ENCODE measurements around the gene B3GNT4.

Gene B3GNT4

DNA sequence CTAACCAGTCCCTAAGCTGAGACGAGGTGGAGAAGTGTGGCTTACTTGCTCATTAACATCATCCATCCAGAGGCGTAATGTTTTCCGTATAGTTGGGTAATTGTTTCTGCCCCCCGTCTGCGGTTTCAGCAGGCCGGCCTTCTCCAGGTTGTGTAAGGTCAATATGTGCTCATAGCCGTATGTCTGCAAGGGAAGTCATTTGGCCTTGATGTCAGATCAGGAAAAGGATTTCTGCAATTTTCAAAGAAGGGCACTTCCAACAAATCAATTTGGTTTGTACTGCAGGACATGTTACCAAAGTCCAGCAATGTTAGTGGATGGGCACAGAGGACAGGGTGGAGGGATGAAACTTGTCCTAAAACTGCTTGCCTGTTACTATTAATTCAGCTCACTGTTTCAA is 32.2 kb downstream of the B3GNT4 start:
- H4K20me1 ChIP-seq (ENCODE audit: insufficient read depth), result no peaks in the 10 kb centered on the region
- no peak overlapping the region for H3K27ac ChIP-seq
- H2AFZ ChIP-seq (ENCODE audit: low read depth), result no peak overlapping the region
- H3K4me1 ChIP-seq (ENCODE audit: low read depth, poor library complexity, severe bottlenecking), result peaks cover 6% of the 10 kb centered on the region
- no peaks in the 10 kb centered on the region for H3K36me3 ChIP-seq (ENCODE audit: insufficient read depth)
- no peaks in the 10 kb centered on the region for H3K79me2 ChIP-seq (ENCODE audit: insufficient read depth, low read depth)
- TF ChIP-seq, protein P1, sequence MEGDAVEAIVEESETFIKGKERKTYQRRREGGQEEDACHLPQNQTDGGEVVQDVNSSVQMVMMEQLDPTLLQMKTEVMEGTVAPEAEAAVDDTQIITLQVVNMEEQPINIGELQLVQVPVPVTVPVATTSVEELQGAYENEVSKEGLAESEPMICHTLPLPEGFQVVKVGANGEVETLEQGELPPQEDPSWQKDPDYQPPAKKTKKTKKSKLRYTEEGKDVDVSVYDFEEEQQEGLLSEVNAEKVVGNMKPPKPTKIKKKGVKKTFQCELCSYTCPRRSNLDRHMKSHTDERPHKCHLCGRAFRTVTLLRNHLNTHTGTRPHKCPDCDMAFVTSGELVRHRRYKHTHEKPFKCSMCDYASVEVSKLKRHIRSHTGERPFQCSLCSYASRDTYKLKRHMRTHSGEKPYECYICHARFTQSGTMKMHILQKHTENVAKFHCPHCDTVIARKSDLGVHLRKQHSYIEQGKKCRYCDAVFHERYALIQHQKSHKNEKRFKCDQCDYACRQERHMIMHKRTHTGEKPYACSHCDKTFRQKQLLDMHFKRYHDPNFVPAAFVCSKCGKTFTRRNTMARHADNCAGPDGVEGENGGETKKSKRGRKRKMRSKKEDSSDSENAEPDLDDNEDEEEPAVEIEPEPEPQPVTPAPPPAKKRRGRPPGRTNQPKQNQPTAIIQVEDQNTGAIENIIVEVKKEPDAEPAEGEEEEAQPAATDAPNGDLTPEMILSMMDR (conservative IDR thresholded peaks at IDR 0.05; ENCODE audit: low read depth, low read length), result no peak
- H3K27me3 ChIP-seq (ENCODE audit: insufficient read depth, low read depth), result no peaks in the 10 kb centered on the region
- no peak overlapping the region for H3K4me2 ChIP-seq
- no peak overlapping the region for H3K4me3 ChIP-seq (IDR thresholded peaks at IDR 0.05; ENCODE audit: insufficient read depth, low read depth, low read length)
- H3K9ac ChIP-seq, result no peak overlapping the region

DNA sequence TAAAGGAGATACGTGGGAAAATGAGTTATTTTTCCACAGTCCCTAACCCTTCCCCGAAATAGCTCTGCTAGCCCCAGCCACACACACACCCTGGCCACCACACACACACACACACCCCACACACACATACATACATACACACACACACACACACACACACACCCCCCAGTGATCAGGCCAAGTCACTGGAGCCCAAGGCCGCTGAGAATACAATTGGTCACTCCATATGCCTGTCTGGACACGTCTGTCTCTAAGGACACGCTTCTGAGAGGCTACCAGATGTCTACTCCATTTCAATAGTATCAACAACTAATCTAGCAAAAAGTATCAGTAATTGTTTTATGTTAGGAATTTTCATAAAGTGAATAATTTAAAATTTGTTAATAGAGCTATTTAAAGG is 35.4 kb downstream of the B3GNT4 start:
- H2AFZ ChIP-seq (ENCODE audit: low read depth), result no peak overlapping the region
- TF ChIP-seq, protein P1 (conservative IDR thresholded peaks at IDR 0.05; ENCODE audit: low read depth, low read length), result no peak
- H3K36me3 ChIP-seq (ENCODE audit: insufficient read depth), result no peaks in the 10 kb centered on the region
- H3K4me3 ChIP-seq (IDR thresholded peaks at IDR 0.05; ENCODE audit: insufficient read depth, low read depth, low read length), result no peak overlapping the region
- H3K9ac ChIP-seq, result no peak overlapping the region
- H4K20me1 ChIP-seq (ENCODE audit: insufficient read depth), result no peaks in the 10 kb centered on the region
- no peak overlapping the region for H3K27ac ChIP-seq
- H3K79me2 ChIP-seq (ENCODE audit: insufficient read depth, low read depth), result no peaks in the 10 kb centered on the region
- H3K27me3 ChIP-seq (ENCODE audit: insufficient read depth, low read depth), result no peaks in the 10 kb centered on the region
- H3K4me1 ChIP-seq (ENCODE audit: low read depth, poor library complexity, severe bottlenecking), result no peaks in the 10 kb centered on the region
- no peak overlapping the region for H3K4me2 ChIP-seq

DNA sequence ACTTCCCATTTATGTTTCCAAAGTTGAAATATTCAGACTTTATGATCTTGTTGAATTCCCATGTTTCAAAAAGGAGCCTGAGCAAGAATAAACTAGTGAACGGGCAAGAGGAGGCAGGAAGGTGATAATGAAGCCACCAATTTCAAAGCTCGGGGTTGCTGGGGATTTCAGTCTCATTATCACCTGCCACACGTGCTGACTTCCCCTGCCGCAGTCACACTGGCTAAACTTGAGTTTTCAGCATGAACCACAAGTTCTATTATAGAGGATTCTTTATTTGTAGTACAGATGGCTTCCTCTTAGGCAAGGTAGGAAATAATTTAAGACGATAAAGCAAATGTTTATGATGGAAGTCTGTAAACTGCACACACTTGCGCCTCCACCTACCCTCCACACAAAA is 40.5 kb downstream of the B3GNT4 start:
- H3K79me2 ChIP-seq (ENCODE audit: insufficient read depth, low read depth), result no peaks in the 10 kb centered on the region
- H3K36me3 ChIP-seq (ENCODE audit: insufficient read depth), result no peaks in the 10 kb centered on the region
- no peak overlapping the region for H3K27ac ChIP-seq
- no peaks in the 10 kb centered on the region for H3K4me1 ChIP-seq (ENCODE audit: low read depth, poor library complexity, severe bottlenecking)
- no peaks in the 10 kb centered on the region for H3K27me3 ChIP-seq (ENCODE audit: insufficient read depth, low read depth)
- no peak overlapping the region for H3K9ac ChIP-seq
- H3K4me2 ChIP-seq, result no peak overlapping the region
- H2AFZ ChIP-seq (ENCODE audit: low read depth), result no peak overlapping the region
- H4K20me1 ChIP-seq (ENCODE audit: insufficient read depth), result no peaks in the 10 kb centered on the region
- TF ChIP-seq, protein P1 (conservative IDR thresholded peaks at IDR 0.05; ENCODE audit: low read depth, low read length), result no peak
- H3K4me3 ChIP-seq (IDR thresholded peaks at IDR 0.05; ENCODE audit: insufficient read depth, low read depth, low read length), result no peak overlapping the region

DNA sequence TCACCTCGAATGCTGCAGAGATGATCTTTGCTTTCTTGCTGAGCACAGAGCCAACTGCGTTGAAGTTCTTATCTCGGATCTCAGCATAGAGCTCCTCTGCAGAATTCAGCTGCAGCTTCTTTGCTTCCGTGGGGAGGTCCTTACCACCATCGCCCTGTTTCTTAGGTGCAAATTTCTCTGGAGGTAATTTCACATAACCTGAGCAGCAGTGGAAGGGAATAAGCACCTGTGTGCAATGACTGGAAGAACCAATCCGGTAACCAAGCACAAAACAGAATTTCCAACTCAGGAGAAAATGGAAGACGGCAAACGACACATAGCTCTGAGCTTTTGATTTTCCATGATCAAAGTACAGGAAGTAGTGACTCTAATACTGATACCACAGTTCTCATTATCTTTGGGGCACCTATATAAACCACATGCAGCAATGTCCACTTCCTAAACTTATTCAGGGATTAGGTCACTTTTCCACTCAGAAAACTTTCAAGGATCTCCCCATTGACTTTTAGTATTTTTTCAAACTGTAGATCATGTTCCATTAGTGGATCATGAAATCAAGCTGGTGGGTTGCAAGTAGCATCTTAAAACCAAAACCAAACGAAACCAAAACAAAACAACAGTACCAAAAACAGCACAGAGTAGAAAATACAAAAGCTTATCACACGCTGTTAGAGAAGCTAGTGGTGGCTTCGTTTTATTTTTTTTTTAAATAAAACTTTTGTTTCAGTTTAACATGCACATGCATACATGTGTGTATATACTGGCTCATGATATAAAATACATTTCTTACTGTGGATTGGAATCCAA is 41.3 kb downstream of the B3GNT4 start:
- no peaks in the 10 kb centered on the region for H3K79me2 ChIP-seq (ENCODE audit: insufficient read depth, low read depth)
- H3K4me3 ChIP-seq (IDR thresholded peaks at IDR 0.05; ENCODE audit: insufficient read depth, low read depth, low read length), result no peak overlapping the region
- no peak overlapping the region for H3K9ac ChIP-seq
- no peaks in the 10 kb centered on the region for H3K36me3 ChIP-seq (ENCODE audit: insufficient read depth)
- TF ChIP-seq, protein P1 (conservative IDR thresholded peaks at IDR 0.05; ENCODE audit: low read depth, low read length), result no peak
- H3K27ac ChIP-seq, result no peak overlapping the region
- no peak overlapping the region for H3K4me2 ChIP-seq
- no peak overlapping the region for H2AFZ ChIP-seq (ENCODE audit: low read depth)
- H3K27me3 ChIP-seq (ENCODE audit: insufficient read depth, low read depth), result no peaks in the 10 kb centered on the region
- H3K4me1 ChIP-seq (ENCODE audit: low read depth, poor library complexity, severe bottlenecking), result no peaks in the 10 kb centered on the region
- no peaks in the 10 kb centered on the region for H4K20me1 ChIP-seq (ENCODE audit: insufficient read depth)

Data from KMS-11 (cell line).